ENCODE results near the gene SAYSD1.

DNA sequence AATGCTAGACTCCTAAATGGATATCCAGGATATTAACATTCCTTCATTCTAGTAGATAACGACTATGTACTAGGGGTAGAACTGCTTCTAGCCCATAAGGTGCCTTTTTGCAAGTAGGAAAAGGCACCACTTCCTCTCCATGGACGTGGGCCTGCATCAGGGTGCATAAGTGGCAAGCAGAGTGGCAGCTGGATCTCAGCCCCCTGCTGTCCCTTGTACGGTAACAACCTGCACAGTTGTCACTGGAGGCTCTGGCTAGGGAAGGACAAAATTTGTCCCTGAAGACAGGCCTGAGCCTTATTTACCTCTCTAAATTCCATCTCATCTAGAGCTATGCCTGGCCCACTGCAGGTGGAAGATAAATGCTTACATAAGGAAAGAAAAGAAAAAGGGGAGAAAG lies 42.5 kb upstream of the SAYSD1 start:
- TF ChIP-seq EZH2 (IDR thresholded peaks at IDR 0.05; ENCODE audit: low read depth, unreplicated experiment), result no peak
- TF ChIP-seq POLR2AphosphoS5 (IDR thresholded peaks at IDR 0.05; ENCODE audit: low read depth), result no peak
- TF ChIP-seq, protein P1, sequence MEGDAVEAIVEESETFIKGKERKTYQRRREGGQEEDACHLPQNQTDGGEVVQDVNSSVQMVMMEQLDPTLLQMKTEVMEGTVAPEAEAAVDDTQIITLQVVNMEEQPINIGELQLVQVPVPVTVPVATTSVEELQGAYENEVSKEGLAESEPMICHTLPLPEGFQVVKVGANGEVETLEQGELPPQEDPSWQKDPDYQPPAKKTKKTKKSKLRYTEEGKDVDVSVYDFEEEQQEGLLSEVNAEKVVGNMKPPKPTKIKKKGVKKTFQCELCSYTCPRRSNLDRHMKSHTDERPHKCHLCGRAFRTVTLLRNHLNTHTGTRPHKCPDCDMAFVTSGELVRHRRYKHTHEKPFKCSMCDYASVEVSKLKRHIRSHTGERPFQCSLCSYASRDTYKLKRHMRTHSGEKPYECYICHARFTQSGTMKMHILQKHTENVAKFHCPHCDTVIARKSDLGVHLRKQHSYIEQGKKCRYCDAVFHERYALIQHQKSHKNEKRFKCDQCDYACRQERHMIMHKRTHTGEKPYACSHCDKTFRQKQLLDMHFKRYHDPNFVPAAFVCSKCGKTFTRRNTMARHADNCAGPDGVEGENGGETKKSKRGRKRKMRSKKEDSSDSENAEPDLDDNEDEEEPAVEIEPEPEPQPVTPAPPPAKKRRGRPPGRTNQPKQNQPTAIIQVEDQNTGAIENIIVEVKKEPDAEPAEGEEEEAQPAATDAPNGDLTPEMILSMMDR (conservative IDR thresholded peaks at IDR 0.05; ENCODE audit: low read depth in 2 of 2), result no peak
- TF ChIP-seq EZH2phosphoT487 (IDR thresholded peaks at IDR 0.05; ENCODE audit: unreplicated experiment), result no peak
- TF ChIP-seq JUNB (IDR thresholded peaks at IDR 0.05; ENCODE audit: unreplicated experiment), result no peak
- TF ChIP-seq, protein P2, sequence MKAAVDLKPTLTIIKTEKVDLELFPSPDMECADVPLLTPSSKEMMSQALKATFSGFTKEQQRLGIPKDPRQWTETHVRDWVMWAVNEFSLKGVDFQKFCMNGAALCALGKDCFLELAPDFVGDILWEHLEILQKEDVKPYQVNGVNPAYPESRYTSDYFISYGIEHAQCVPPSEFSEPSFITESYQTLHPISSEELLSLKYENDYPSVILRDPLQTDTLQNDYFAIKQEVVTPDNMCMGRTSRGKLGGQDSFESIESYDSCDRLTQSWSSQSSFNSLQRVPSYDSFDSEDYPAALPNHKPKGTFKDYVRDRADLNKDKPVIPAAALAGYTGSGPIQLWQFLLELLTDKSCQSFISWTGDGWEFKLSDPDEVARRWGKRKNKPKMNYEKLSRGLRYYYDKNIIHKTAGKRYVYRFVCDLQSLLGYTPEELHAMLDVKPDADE (IDR thresholded peaks at IDR 0.05), result no peak
- no peak for TF ChIP-seq CREB1 (CRISPR knock-in tag; IDR thresholded peaks at IDR 0.05; ENCODE audit: low read depth)
- no peak for TF ChIP-seq ZNF114 (CRISPR knock-in tag; IDR thresholded peaks at IDR 0.05)
